Duodenal mucosa (tissue), 2 donors: Measurements from ENCODE around the gene PHF21B.
"Not testable (repeated sequence)": the region's sequence is repeated elsewhere in the genome, so short reads cannot be mapped to it uniquely, and the experiment has no call there.

Experiments
- H3K27ac ChIP-seq: one replicate; pipeline ENCODE4 v1.7.0; 2013; ENCODE audit warnings: low read depth, low read length
- H3K27me3 ChIP-seq, 2 donors: one replicate each; pipeline ENCODE4 v1.7.0; 2013; ENCODE audit warnings: low read length in 2 of 2, control low read depth in 1 of 2; ENCODE audit not compliant: insufficient read depth in 2 of 2, control insufficient read depth in 1 of 2
- H3K36me3 ChIP-seq, 2 donors: one replicate each; pipeline ENCODE4 v1.7.0; 2013; ENCODE audit warnings: low read length in 2 of 2, control low read depth in 1 of 2; ENCODE audit not compliant: insufficient read depth in 2 of 2, control insufficient read depth in 1 of 2
- H3K4me1 ChIP-seq, 2 donors: one replicate each; pipeline ENCODE4 v1.7.0; 2013; ENCODE audit warnings: low read length in 2 of 2, control low read depth in 1 of 2; ENCODE audit not compliant: insufficient read depth in 2 of 2, control insufficient read depth in 1 of 2
- H3K4me3 ChIP-seq, 2 donors: one replicate each; pipeline ENCODE4 v1.7.0; 2013; ENCODE audit warnings: low read length in 2 of 2, low read depth in 1 of 2
- H3K9ac ChIP-seq, 2 donors: one replicate each; pipeline ENCODE4 v1.7.0; 2013; ENCODE audit warnings: low read length in 2 of 2, low read depth in 1 of 2
- H3K9me3 ChIP-seq, 2 donors: one replicate each; pipeline ENCODE4 v1.7.0; 2013; ENCODE audit warnings: low read length in 2 of 2, control low read depth in 1 of 2; ENCODE audit not compliant: control insufficient read depth in 1 of 2

The PHF21B gene

DNA sequence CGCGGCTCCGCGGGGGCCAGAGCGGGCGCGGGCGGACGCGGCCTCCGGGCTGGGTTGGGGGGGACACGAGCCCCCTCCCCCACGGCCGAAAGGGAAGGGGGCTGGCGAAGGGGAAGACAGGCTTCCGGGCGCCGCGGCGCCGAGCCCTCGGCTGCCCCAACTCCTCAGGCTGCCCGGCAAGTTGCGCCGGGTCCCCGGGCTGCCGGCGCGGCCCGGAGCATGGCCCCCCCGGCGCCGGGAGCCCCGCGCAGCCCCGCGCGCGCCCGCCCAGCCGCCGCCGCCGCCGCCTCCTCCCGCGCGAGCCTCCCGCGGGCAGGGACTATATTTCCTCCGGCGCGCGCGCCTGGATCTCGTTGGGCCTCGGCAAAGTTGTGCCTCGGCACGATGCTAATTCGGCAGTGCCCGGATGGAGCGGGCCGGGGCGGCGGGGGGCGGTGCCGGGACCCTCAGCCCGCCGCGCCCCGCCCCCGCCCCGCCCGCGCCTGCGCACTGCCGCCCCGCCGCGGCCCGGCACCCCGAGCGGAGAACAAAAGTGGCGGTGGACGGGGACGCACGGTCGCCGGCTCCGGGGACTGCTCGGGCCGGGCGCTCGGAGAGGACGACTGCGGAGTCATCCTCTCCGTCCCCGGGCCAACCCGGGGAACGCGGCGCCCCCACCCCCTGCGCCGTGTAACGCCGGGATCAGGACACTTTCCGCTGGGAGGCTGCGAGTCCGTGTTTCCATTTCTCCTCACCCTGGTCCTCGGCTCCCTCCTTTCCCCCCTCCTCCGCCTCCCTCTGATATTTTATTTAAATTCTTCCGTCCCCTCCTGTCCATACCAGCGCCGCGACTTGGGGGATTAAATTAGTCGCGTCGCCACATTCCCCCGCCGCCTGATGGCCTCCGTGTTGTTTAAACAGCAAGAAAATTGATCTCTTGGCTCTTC, at the start of gene PHF21B:
TSS of gene PHF21B (minus strand) at position 400 of the 926 bp plus-strand sequence. CDS start 456 bp downstream, outside the sequence.
- no peak within 1 kb of the TSS for H3K9ac ChIP-seq

DNA sequence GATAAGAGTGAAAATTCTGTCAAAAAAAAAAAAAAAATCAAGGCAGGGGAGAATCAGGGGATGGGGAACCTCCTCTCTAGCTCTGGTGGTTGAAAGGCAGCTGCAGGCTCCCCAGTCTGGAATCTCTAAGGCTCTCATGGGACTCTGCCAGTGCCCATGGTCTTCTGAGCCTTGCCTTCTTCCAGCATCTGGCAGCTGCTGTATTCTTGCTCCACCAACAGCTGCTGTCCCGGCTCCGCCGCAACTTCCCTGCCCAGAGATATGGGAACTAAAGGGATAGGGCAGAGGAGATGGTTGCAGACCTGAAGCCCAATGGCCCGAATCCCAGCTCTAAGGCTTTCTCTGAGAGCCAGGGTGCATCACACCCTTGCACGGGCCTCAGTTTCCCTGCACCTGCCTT, 49.5 kb upstream of the PHF21B start:
- Histone ChIP-seq H3K36me3 (no peaks in the 10 kb centered on the region), H3K9ac (no peak overlapping the region)

More for the DNA sequence above, at the start of gene PHF21B:
- Histone ChIP-seq H3K36me3 (no peaks in the 10 kb centered on the region), H3K27me3 (peaks cover 40 to 41% of the 10 kb centered on the region in 2 donors), H3K4me3 (peak within 1 kb of the TSS; percentile 35 to 40), H3K27ac (no peak within 1 kb of the TSS), H3K4me1 (no peaks in the 10 kb centered on the region), H3K9me3 (no peaks in the 10 kb centered on the region)

DNA sequence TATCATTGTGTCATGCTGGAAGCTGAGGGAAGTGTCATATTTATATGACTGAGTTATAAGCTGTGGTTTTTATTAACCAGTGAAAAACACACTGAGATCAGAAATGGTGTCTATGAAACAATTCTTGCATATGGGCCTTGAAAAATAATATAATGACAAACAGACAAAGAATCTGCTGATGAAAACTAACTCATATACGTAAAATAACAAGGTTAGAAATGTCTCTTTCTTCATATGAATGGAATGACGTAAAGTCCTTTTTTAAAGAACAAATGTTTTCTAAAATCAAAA, 48.8 kb upstream of the PHF21B start:
- Histone ChIP-seq H3K9me3 (no peaks in the 10 kb centered on the region), H3K36me3 (no peaks in the 10 kb centered on the region), H3K27me3 (no peaks in the 10 kb centered on the region), H3K9ac (no peak overlapping the region), H3K4me1 (no peaks in the 10 kb centered on the region), H3K4me3 (no peak overlapping the region), H3K27ac (no peak overlapping the region)

More for the DNA sequence above, 49.5 kb upstream of the PHF21B start:
- H3K27ac ChIP-seq = no peak overlapping the region
- H3K27me3 ChIP-seq = no peaks in the 10 kb centered on the region
- H3K4me1 ChIP-seq = no peaks in the 10 kb centered on the region
- no peak overlapping the region for H3K4me3 ChIP-seq
- no peaks in the 10 kb centered on the region for H3K9me3 ChIP-seq

DNA sequence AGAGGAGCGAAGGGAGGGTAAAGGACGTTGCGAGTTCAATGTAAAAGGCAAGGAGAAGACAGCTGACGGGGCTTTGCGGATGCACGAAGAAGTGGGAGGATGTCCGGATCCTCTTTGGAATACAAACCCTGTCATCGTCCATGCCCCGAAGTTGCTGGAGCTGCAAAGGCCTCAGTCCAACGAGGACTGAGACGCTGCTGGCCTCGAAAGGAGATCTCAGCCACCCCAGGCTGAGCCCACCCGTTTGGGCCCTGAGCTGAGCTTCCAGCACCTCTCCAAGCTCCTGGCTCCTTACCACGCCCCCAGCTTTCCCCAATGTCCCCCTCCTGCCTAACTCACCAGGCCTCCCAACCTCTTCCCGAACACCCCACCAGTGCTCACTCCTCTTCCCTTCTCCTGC, 46.1 kb upstream of the PHF21B start:
- H3K36me3 ChIP-seq = no peaks in the 10 kb centered on the region
- no peak overlapping the region for H3K9ac ChIP-seq
- H3K9me3 ChIP-seq = no peaks in the 10 kb centered on the region
- no peaks in the 10 kb centered on the region for H3K4me1 ChIP-seq
- H3K27me3 ChIP-seq = no peaks in the 10 kb centered on the region
- H3K27ac ChIP-seq = no peak overlapping the region
- no peak overlapping the region for H3K4me3 ChIP-seq

DNA sequence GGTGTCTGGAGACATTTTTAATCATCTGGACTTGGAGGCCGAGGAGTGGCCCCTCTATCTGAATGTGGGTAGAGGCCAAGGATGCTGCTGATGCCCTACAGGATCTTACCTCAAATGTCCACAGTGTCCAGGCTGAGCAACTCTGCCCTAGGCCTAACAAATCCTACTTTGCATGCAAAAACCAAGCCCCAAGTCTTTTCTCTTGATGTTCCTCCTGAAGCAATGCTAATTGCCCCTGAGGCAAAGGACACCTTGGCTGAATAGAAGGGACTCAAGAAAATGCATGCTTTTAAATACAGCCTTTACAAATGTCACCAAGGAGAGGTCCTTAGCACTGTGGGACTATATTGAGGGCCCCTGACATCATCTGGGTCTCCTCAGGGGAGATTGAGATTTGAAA, 43.8 kb upstream of the PHF21B start:
- H3K4me1 ChIP-seq = no peaks in the 10 kb centered on the region
- no peak overlapping the region for H3K27ac ChIP-seq
- no peaks in the 10 kb centered on the region for H3K36me3 ChIP-seq
- no peak overlapping the region for H3K4me3 ChIP-seq
- H3K9me3 ChIP-seq = no peaks in the 10 kb centered on the region
- H3K9ac ChIP-seq = no peak overlapping the region
- H3K27me3 ChIP-seq = peaks cover 0 to 8% of the 10 kb centered on the region in 2 donors

DNA sequence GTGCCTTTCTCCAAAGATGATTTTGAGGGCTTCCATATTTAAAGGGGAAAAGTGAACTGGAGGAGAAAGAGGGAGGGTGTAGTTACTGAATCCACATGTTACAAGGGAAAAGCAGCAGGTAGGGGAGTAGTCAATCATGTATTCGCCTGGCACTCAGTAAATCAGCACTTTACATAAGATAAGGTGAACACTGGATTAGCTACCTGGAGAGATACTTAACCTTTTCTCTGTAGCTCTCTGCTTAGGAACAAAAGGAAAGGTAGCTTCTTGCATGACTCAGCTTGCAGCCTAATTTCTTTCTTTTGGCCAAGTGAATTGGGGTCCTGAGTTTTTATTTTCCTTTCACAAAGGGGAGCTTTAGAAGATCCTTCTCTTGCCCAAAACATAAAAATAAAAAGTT, 43.3 kb upstream of the PHF21B start:
- Histone ChIP-seq H3K4me1 (no peaks in the 10 kb centered on the region), H3K27ac (no peak overlapping the region), H3K36me3 (no peaks in the 10 kb centered on the region), H3K4me3 (no peak overlapping the region), H3K27me3 (peaks cover 0 to 10% of the 10 kb centered on the region in 2 donors), H3K9ac (no peak overlapping the region), H3K9me3 (no peaks in the 10 kb centered on the region)

DNA sequence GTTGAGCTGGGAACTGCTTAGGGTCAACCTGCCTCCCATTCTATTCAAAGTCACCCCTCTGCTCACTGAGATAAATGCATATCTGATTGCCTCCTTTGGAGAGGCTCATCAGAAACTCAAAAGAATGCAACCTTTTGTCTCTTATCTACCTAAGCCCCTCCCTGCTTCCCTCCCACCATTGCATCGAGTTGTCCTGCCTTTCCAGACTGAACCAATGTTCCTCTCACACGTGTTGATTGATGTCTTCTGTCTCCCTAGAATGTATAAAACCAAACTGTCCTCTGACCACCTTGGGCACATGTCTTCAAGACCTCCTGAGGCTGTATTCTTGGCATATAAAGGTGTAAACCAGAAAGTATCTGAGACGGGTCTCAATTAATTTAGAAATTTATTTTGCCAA, 42.9 kb upstream of the PHF21B start:
- H3K27ac ChIP-seq, H3K4me3 ChIP-seq, H3K4me1 ChIP-seq, H3K9ac ChIP-seq, H3K9me3 ChIP-seq, H3K36me3 ChIP-seq: not testable (repeated sequence)
- H3K27me3 ChIP-seq = peaks cover 0 to 10% of the 10 kb centered on the region in 2 donors

DNA sequence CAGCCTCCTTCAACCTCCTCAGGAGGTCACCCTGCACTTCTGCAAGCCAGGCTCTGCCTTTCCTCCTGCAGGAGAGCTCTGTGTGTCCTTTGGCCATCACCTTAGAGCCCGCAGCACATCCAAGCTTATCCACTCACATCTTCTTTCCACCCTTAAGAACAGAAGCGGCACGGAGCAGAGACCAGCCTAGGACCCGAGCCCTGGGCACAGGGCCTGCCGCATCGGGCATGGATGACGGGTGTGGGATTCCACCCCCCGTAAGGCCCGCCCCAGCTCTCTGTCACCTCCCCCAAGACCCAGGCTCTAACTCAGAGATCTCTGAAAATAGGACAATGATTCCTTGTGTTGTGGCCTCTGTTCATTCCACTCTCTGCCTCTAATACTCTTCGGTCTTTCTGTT, 42.1 kb upstream of the PHF21B start:
- H3K27me3 ChIP-seq = peaks cover 0 to 10% of the 10 kb centered on the region in 2 donors
- no peak overlapping the region for H3K9ac ChIP-seq
- no peaks in the 10 kb centered on the region for H3K4me1 ChIP-seq
- no peak overlapping the region for H3K27ac ChIP-seq
- no peaks in the 10 kb centered on the region for H3K36me3 ChIP-seq
- no peak overlapping the region for H3K4me3 ChIP-seq
- H3K9me3 ChIP-seq = no peaks in the 10 kb centered on the region

DNA sequence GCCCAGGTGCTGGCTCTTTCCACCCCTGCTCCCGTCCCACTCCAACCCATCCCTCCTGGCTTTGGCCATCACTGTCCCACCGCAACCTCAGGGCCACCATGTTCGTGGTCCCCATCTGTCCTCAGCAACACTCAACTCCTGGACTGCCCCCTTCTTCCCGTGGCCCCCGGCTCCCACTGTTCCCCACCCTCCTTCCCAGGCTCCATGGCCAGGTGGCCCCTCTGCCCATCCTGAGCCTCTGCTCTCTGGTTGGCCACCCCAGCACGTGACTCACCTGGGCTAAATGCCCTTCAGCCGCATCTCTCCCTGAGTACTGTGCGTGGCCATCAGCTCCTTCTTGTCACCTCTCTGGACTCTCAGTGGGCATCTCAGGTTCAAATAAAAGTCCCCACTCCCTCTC, 41.6 kb upstream of the PHF21B start:
- Histone ChIP-seq H3K4me1 (no peaks in the 10 kb centered on the region), H3K27ac (no peak overlapping the region), H3K9me3 (no peaks in the 10 kb centered on the region), H3K4me3 (no peak overlapping the region), H3K36me3 (no peaks in the 10 kb centered on the region), H3K9ac (no peak overlapping the region), H3K27me3 (peaks cover 0 to 10% of the 10 kb centered on the region in 2 donors)

DNA sequence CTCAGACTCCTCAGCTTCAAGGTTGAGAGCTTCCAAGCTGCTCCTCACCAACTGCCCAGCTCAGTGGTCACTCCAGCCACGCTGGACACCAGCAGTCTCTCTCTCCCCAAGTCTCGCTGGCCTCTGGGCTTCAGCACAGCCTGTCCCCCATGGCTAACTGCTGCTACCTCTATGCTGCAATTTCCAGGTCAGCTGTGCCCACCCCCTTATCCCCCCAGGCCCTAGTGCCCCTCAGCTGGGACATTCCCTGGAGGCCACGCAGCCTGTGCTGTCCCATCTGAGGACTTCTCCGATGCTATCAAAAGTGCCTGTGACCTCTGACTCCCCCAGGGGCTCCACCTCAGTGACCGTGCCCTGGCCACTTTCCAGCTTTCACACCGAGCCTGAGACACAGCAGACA, 37.5 kb upstream of the PHF21B start:
- H3K9ac ChIP-seq = no peak overlapping the region
- no peak overlapping the region for H3K27ac ChIP-seq
- peaks cover 0 to 10% of the 10 kb centered on the region in 2 donors for H3K27me3 ChIP-seq
- no peak overlapping the region for H3K4me3 ChIP-seq
- H3K36me3 ChIP-seq = no peaks in the 10 kb centered on the region
- H3K9me3 ChIP-seq = no peaks in the 10 kb centered on the region
- no peaks in the 10 kb centered on the region for H3K4me1 ChIP-seq
